ENCODE results near the gene RTL5. TPM values are rescaled to one million over a fixed set of nuclear protein-coding genes. Genes with fewer than 3 reads are reported as not detected.

RTL5 gene
- total and polyA plus RNA-seq, 4 donors = 0.32 to 1.9 (median 0.96) TPM

DNA sequence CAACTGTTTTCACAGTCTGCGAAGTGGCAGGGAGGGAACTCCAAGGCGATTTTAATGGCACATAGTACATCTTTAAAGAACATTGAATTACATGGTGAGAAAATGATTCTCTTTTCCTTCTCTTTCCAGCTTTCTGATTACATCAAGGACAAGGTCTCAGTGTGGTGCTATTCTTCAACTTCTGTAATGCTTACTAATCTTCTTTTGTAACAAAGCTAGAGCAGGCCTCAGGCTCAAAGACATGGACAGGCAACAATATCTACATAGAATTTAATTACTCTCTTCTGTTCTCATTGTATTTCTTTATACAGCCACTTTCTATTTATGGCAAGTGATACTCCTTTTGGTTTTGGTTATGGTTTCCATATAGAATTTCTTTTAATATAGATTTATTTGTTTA, 48.4 kb downstream of the RTL5 start:
- Histone ChIP-seq H3K9ac (ENCODE audit: low read depth in 1 of 2, low read length in 2 of 2) (no peak overlapping the region), H3K27ac (ENCODE audit: low read depth in 1 of 2, low read length in 2 of 2) (no peak overlapping the region), H3K9me3 (ENCODE audit: control insufficient read depth in 4 of 4, low read length in 3 of 4) (no peaks in the 10 kb centered on the region), H3K4me3 (ENCODE audit: low read depth in 1 of 3, low read length in 3 of 3) (no peak overlapping the region), H3K4me1 (ENCODE audit: control insufficient read depth in 4 of 4, insufficient read depth in 4 of 4, low read length in 3 of 4) (peaks cover 0 to 2% (median 0%) of the 10 kb centered on the region in 4 donors), H3K36me3 (ENCODE audit: control insufficient read depth in 4 of 4, insufficient read depth in 3 of 4, low read depth in 1 of 4, low read length in 3 of 4) (no peaks in the 10 kb centered on the region), H3K27me3 (ENCODE audit: control insufficient read depth in 4 of 4, insufficient read depth in 4 of 4, low read length in 3 of 4) (no peaks in the 10 kb centered on the region)
- TF ChIP-seq JUND (IDR thresholded peaks at IDR 0.05) (no peak), NR2F2 (IDR thresholded peaks at IDR 0.05) (no peak), FOXA2 (IDR thresholded peaks at IDR 0.05) (no peak), EGR1 (IDR thresholded peaks at IDR 0.05; ENCODE audit: low read depth in 2 of 2) (no peak), HNF4A (conservative IDR thresholded peaks at IDR 0.05) (no peak), TAF1 (conservative IDR thresholded peaks at IDR 0.05) (no peak), RXRA (IDR thresholded peaks at IDR 0.05) (no peak)
- TF ChIP-seq, protein P1, sequence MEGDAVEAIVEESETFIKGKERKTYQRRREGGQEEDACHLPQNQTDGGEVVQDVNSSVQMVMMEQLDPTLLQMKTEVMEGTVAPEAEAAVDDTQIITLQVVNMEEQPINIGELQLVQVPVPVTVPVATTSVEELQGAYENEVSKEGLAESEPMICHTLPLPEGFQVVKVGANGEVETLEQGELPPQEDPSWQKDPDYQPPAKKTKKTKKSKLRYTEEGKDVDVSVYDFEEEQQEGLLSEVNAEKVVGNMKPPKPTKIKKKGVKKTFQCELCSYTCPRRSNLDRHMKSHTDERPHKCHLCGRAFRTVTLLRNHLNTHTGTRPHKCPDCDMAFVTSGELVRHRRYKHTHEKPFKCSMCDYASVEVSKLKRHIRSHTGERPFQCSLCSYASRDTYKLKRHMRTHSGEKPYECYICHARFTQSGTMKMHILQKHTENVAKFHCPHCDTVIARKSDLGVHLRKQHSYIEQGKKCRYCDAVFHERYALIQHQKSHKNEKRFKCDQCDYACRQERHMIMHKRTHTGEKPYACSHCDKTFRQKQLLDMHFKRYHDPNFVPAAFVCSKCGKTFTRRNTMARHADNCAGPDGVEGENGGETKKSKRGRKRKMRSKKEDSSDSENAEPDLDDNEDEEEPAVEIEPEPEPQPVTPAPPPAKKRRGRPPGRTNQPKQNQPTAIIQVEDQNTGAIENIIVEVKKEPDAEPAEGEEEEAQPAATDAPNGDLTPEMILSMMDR (IDR thresholded peaks at IDR 0.05; ENCODE audit: low read depth, low read length, missing input control) = no peak
- TF ChIP-seq, protein P2, sequence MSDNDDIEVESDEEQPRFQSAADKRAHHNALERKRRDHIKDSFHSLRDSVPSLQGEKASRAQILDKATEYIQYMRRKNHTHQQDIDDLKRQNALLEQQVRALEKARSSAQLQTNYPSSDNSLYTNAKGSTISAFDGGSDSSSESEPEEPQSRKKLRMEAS (IDR thresholded peaks at IDR 0.05) = no peak
- no peak for DNase-seq (ENCODE audit: low spot score)
- 95% methylated on average over 2 of the region's 2 CpGs for WGBS

GRCh38 chrX:72081605-72082320, 50.0 kb downstream of the RTL5 start:
- no peaks in the 10 kb centered on the region for H3K36me3 ChIP-seq (ENCODE audit: control insufficient read depth in 4 of 4, insufficient read depth in 3 of 4, low read depth in 1 of 4, low read length in 3 of 4)
- WGBS = 80% methylated on average over 12 of the region's 12 CpGs
- no peak for TF ChIP-seq SP1 (IDR thresholded peaks at IDR 0.05)
- no peak for TF ChIP-seq EGR1 (IDR thresholded peaks at IDR 0.05; ENCODE audit: low read depth in 2 of 2)
- no peak for TF ChIP-seq FOXA2 (IDR thresholded peaks at IDR 0.05)
- no peak for TF ChIP-seq GABPA (IDR thresholded peaks at IDR 0.05 in 1 of 2, conservative IDR thresholded peaks at IDR 0.05 in 1 of 2)
- no peak for TF ChIP-seq ZBTB33 (IDR thresholded peaks at IDR 0.05)
- TF ChIP-seq, protein P3, sequence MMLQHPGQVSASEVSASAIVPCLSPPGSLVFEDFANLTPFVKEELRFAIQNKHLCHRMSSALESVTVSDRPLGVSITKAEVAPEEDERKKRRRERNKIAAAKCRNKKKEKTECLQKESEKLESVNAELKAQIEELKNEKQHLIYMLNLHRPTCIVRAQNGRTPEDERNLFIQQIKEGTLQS (IDR thresholded peaks at IDR 0.05) = no peak
- TF ChIP-seq TAF1 (conservative IDR thresholded peaks at IDR 0.05) = no peak
- TF ChIP-seq, protein P2 (IDR thresholded peaks at IDR 0.05) = no peak
- no peak for TF ChIP-seq HNF4G (IDR thresholded peaks at IDR 0.05)
- no peak for TF ChIP-seq HNF4A (conservative IDR thresholded peaks at IDR 0.05)
- no peak for TF ChIP-seq JUND (IDR thresholded peaks at IDR 0.05)
- no peak for TF ChIP-seq FOXA1 (IDR thresholded peaks at IDR 0.05)
- TF ChIP-seq, protein P4, sequence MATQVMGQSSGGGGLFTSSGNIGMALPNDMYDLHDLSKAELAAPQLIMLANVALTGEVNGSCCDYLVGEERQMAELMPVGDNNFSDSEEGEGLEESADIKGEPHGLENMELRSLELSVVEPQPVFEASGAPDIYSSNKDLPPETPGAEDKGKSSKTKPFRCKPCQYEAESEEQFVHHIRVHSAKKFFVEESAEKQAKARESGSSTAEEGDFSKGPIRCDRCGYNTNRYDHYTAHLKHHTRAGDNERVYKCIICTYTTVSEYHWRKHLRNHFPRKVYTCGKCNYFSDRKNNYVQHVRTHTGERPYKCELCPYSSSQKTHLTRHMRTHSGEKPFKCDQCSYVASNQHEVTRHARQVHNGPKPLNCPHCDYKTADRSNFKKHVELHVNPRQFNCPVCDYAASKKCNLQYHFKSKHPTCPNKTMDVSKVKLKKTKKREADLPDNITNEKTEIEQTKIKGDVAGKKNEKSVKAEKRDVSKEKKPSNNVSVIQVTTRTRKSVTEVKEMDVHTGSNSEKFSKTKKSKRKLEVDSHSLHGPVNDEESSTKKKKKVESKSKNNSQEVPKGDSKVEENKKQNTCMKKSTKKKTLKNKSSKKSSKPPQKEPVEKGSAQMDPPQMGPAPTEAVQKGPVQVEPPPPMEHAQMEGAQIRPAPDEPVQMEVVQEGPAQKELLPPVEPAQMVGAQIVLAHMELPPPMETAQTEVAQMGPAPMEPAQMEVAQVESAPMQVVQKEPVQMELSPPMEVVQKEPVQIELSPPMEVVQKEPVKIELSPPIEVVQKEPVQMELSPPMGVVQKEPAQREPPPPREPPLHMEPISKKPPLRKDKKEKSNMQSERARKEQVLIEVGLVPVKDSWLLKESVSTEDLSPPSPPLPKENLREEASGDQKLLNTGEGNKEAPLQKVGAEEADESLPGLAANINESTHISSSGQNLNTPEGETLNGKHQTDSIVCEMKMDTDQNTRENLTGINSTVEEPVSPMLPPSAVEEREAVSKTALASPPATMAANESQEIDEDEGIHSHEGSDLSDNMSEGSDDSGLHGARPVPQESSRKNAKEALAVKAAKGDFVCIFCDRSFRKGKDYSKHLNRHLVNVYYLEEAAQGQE (IDR thresholded peaks at IDR 0.05) = no peak
- no peak for TF ChIP-seq NR2F2 (IDR thresholded peaks at IDR 0.05)
- TF ChIP-seq RAD21 (IDR thresholded peaks at IDR 0.05) = no peak
- TF ChIP-seq RXRA (IDR thresholded peaks at IDR 0.05) = no peak
- no peaks in the 10 kb centered on the region for H3K27me3 ChIP-seq (ENCODE audit: control insufficient read depth in 4 of 4, insufficient read depth in 4 of 4, low read length in 3 of 4)
- H3K9ac ChIP-seq (ENCODE audit: low read depth in 1 of 2, low read length in 2 of 2) = no peak overlapping the region
- H3K27ac ChIP-seq (ENCODE audit: low read depth in 1 of 2, low read length in 2 of 2) = no peak overlapping the region
- no peak overlapping the region for H3K4me3 ChIP-seq (ENCODE audit: low read depth in 1 of 3, low read length in 3 of 3)
- no peak for DNase-seq (ENCODE audit: low spot score)
- peaks cover 0 to 2% (median 0%) of the 10 kb centered on the region in 4 donors for H3K4me1 ChIP-seq (ENCODE audit: control insufficient read depth in 4 of 4, insufficient read depth in 4 of 4, low read length in 3 of 4)
- H3K9me3 ChIP-seq (ENCODE audit: control insufficient read depth in 4 of 4, low read length in 3 of 4) = no peaks in the 10 kb centered on the region
